Endodermal cell (in vitro differentiated cells): ENCODE measurements around the gene HECW1. TPM values are rescaled to one million over a fixed set of nuclear protein-coding genes. Genes with fewer than 3 reads are reported as not detected.

Experiments
- DNase-seq: peaks from one replicate; pipeline ENCODE4 v3.0.0-alpha.2; 2017
- H3K27ac ChIP-seq: 2 replicates; pipeline ENCODE4 v1.5.1; 2013; ENCODE audit warnings: mild to moderate bottlenecking, low read depth, low read length, moderate library complexity
- H3K27me3 ChIP-seq: 2 replicates; pipeline ENCODE4 v1.6.1; 2013; ENCODE audit warnings: mild to moderate bottlenecking, low read length, moderate library complexity; ENCODE audit not compliant: insufficient read depth, control insufficient read depth, poor library complexity, severe bottlenecking
- H3K36me3 ChIP-seq: 2 replicates; pipeline ENCODE4 v1.7.0; 2013; ENCODE audit warnings: mild to moderate bottlenecking, low read length, moderate library complexity; ENCODE audit not compliant: control insufficient read depth, insufficient read depth
- H3K4me1 ChIP-seq: one replicate; pipeline ENCODE4 v1.7.0; 2013; ENCODE audit warnings: low read length; ENCODE audit not compliant: control insufficient read depth, insufficient read depth
- H3K4me3 ChIP-seq: 2 replicates; pipeline ENCODE4 v1.5.1; 2013; ENCODE audit warnings: mild to moderate bottlenecking, low read length, moderate library complexity
- H3K9ac ChIP-seq: 2 replicates; pipeline ENCODE4 v1.6.1; 2013; ENCODE audit warnings: mild to moderate bottlenecking, low read length, moderate library complexity; ENCODE audit not compliant: poor library complexity, severe bottlenecking; ENCODE audit errors: extremely low read depth
- H3K9me3 ChIP-seq: 2 replicates; pipeline ENCODE4 v1.6.1; 2013; ENCODE audit warnings: mild to moderate bottlenecking, low read length, moderate library complexity; ENCODE audit not compliant: control insufficient read depth
- H3K27ac Mint-ChIP-seq: 2 replicates; pipeline ENCODE4 v1.8.0; 2020; ENCODE audit warnings: mixed read lengths
- H3K27me3 Mint-ChIP-seq: 2 replicates; pipeline ENCODE4 v1.8.0; 2021; ENCODE audit warnings: mild to moderate bottlenecking, mixed read lengths; ENCODE audit not compliant: insufficient read depth
- H3K36me3 Mint-ChIP-seq: 2 replicates; pipeline ENCODE4 v1.8.0; 2020; ENCODE audit warnings: low read depth, mixed read lengths
- H3K4me1 Mint-ChIP-seq: 2 replicates; pipeline ENCODE4 v1.8.0; 2020; ENCODE audit warnings: mixed read lengths
- H3K4me3 Mint-ChIP-seq: 2 replicates; pipeline ENCODE4 v1.8.0; 2020; ENCODE audit warnings: mild to moderate bottlenecking, moderate library complexity, mixed read lengths
- H3K9me3 Mint-ChIP-seq: 2 replicates; pipeline ENCODE4 v1.8.0; 2020; ENCODE audit warnings: mild to moderate bottlenecking, mixed read lengths
- WGBS, 2 experiments: methylation state at CpG; one replicate each; pipeline versions ENCODE4 v1.1.5 to v1.1.7; 2013; ENCODE audit warnings: missing lambda C conversion rate in 2 of 2, mixed read lengths in 1 of 2; ENCODE audit not compliant: insufficient coverage in 1 of 2, insufficient read length in 1 of 2; 5-methylcytosine and 5-hydroxymethylcytosine counted together
- total RNA-seq, 2 donors: library from RNA; stranded (reverse); fragmentation: NEBNext Ultra II Directional in 1 of 2; extraction: Animal tissue kit (Norgen Biotek cat#: 25700) in 1 of 2; gene quantifications; 2 replicates in 1 of 2; 3 replicates in 1 of 2; pipeline ENCODE4 v1.2.1, GENCODE V29; 2021
- TF ChIP-seq, protein P1 (sequence below): fragments of 200-600 bp; sonication (generic); conservative IDR thresholded peaks from 2 replicates; pipeline ENCODE4 v1.5.0; 2021; ENCODE audit warnings: antibody characterized with exemption, mild to moderate bottlenecking

Gene HECW1
- total RNA-seq, 2 donors from 2014 or later, result 4.6 to 12.0 TPM

DNA sequence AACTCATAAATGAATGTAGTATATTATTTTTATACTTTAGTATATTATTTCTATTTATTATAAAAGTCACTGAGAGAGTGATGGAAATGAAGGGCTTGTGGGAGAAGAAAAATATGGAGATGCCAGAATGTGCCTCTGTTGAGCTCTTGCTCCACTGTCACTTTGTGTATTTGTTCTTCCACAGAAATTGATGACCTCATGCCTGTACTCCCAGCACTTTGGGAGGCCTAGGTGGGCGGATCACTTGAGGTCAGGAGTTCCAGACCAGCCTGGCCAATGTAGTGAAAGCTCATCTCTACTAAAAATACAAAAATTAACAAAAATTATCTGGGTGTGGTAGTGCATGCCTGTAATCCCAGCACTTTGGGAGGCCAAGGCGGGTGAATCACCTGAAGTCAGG, 394.0 kb downstream of the HECW1 start:
- Histone ChIP-seq H3K4me1 (no peaks in the 10 kb centered on the region), H3K9ac (no peak overlapping the region), H3K36me3 (no peaks in the 10 kb centered on the region), H3K9me3 (no peaks in the 10 kb centered on the region), H3K27me3 (no peaks in the 10 kb centered on the region), H3K4me3 (no peak overlapping the region), H3K27ac (no peak overlapping the region)
- no peaks in the 10 kb centered on the region for H3K9me3 Mint-ChIP-seq
- peaks cover 3% of the 10 kb centered on the region for H3K4me1 Mint-ChIP-seq
- H3K36me3 Mint-ChIP-seq, result no peaks in the 10 kb centered on the region
- no peaks in the 10 kb centered on the region for H3K27me3 Mint-ChIP-seq
- no peak overlapping the region for H3K27ac Mint-ChIP-seq
- no peak for DNase-seq
- TF ChIP-seq, protein P1, sequence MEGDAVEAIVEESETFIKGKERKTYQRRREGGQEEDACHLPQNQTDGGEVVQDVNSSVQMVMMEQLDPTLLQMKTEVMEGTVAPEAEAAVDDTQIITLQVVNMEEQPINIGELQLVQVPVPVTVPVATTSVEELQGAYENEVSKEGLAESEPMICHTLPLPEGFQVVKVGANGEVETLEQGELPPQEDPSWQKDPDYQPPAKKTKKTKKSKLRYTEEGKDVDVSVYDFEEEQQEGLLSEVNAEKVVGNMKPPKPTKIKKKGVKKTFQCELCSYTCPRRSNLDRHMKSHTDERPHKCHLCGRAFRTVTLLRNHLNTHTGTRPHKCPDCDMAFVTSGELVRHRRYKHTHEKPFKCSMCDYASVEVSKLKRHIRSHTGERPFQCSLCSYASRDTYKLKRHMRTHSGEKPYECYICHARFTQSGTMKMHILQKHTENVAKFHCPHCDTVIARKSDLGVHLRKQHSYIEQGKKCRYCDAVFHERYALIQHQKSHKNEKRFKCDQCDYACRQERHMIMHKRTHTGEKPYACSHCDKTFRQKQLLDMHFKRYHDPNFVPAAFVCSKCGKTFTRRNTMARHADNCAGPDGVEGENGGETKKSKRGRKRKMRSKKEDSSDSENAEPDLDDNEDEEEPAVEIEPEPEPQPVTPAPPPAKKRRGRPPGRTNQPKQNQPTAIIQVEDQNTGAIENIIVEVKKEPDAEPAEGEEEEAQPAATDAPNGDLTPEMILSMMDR, result no peak
- 100% methylated on average over 1 to 2 of the region's 2 CpGs for WGBS, 2 experiments
- H3K4me3 Mint-ChIP-seq, result no peak overlapping the region

DNA sequence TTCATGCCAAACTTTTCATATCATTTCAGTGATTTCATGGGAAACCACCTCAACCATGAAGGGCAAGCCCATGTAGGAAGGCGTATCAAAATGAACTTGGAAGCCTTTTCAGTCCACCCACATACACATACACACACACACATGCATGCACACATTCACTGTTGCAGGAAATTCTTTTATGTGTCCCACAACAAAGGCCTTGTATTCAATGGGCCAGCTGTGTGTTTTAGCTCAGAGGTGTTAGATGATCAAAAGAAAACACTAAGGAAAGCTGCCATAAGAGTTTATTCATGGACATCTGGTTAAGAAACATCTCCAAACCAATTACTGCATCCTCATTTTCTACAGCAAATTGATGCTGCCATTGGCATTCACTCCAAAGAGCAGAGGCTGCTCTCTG, 396.0 kb downstream of the HECW1 start:
- no peaks in the 10 kb centered on the region for H3K4me1 ChIP-seq
- H3K4me3 Mint-ChIP-seq, result no peak overlapping the region
- H3K9me3 ChIP-seq, result no peaks in the 10 kb centered on the region
- DNase-seq, result no peak
- no peak overlapping the region for H3K4me3 ChIP-seq
- H3K9ac ChIP-seq, result no peak overlapping the region
- no peaks in the 10 kb centered on the region for H3K36me3 ChIP-seq
- no peaks in the 10 kb centered on the region for H3K9me3 Mint-ChIP-seq
- no peaks in the 10 kb centered on the region for H3K36me3 Mint-ChIP-seq
- no peaks in the 10 kb centered on the region for H3K27me3 ChIP-seq
- peaks cover 3% of the 10 kb centered on the region for H3K4me1 Mint-ChIP-seq
- no peaks in the 10 kb centered on the region for H3K27me3 Mint-ChIP-seq
- H3K27ac ChIP-seq, result no peak overlapping the region
- TF ChIP-seq, protein P1, result no peak
- WGBS, 2 experiments, result 53% methylated on average over 1 of the region's 1 CpG; no CpG with 5 or more reads in 1 of the 2 experiments
- H3K27ac Mint-ChIP-seq, result no peak overlapping the region

DNA sequence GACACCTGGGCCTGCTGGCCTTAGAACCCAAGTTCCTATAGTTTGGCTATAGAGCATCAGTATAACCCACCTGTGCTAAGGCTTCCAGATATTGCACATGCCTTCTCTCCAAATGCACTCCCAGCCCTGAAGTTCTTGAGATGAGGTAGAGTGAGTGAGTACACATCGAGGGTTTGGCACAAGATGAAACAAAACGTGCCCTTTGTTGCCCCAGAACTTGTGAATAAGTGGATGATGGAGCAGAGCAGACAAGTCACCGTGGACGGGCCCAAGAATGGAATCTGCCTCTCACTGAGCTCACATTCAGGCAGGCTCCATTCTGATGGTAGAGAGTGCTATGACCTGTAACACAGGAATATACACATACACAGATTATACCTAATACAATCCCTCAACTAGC, 397.5 kb downstream of the HECW1 start:
- no peak overlapping the region for H3K9ac ChIP-seq
- no peaks in the 10 kb centered on the region for H3K36me3 ChIP-seq
- no peak for DNase-seq

More for the DNA sequence above, 397.5 kb downstream of the HECW1 start:
- Mint-ChIP-seq H3K9me3 (no peaks in the 10 kb centered on the region), H3K4me1 (peaks cover 3% of the 10 kb centered on the region), H3K27ac (no peak overlapping the region), H3K27me3 (no peaks in the 10 kb centered on the region), H3K4me3 (no peak overlapping the region), H3K36me3 (no peaks in the 10 kb centered on the region)
- Histone ChIP-seq H3K4me1 (no peaks in the 10 kb centered on the region), H3K27me3 (no peaks in the 10 kb centered on the region), H3K27ac (no peak overlapping the region), H3K4me3 (no peak overlapping the region), H3K9me3 (no peaks in the 10 kb centered on the region)
- TF ChIP-seq, protein P1, result no peak
- WGBS, 2 experiments, result 88 to 100% methylated on average over 1 to 4 of the region's 4 CpGs
